Panc1 (cell line): ENCODE measurements around the gene C2CD3. TPM values are rescaled to one million over a fixed set of nuclear protein-coding genes. Genes with fewer than 3 reads are reported as not detected.

Source experiments
- ATAC-seq: fragments of 200-7000 bp; cut with Tn5 transposase; 2 replicates; pipeline ENCODE4 v1.9.1; 2020; ENCODE audit warnings: mild to moderate bottlenecking, moderate library complexity
- BruUV-seq: library from RNA; stranded (reverse); fragments of 400-500 nt; replicated peaks from 2 replicates; lab custom pipeline; 2021; lab: Mats Ljungman, UMichigan
- CTCF ChIA-PET: fragments of 300-600 bp; sonication (Branson Sonifier 250); formaldehyde crosslinking; loops from one replicate; lab custom pipeline; 2022; ENCODE audit warnings: antibody characterized with exemption; lab: Charles Lee
- POLR2A ChIA-PET: fragments of 300-600 bp; sonication (Branson Sonifier 250); formaldehyde crosslinking; loops from one replicate; lab custom pipeline; 2022; ENCODE audit warnings: antibody characterized with exemption; lab: Charles Lee
- DNase-seq: peaks from one replicate; pipeline ENCODE4 v3.0.0-alpha.2; 2010; ENCODE audit warnings: low read depth, low spot score
- H3K27ac ChIP-seq: 2 replicates; pipeline ENCODE4 v1.5.1; 2011; ENCODE audit warnings: mild to moderate bottlenecking, low read length, inconsistent platforms
- H3K27me3 ChIP-seq: fragments of 200-500 bp; sonication (Bioruptor generic); 2 replicates; pipeline ENCODE4 v1.6.0; 2014; ENCODE audit warnings: low read length, inconsistent platforms; ENCODE audit not compliant: control insufficient read depth, insufficient read depth
- H3K36me3 ChIP-seq: fragments of 200-500 bp; sonication (Bioruptor generic); 2 replicates; pipeline ENCODE4 v1.5.1; 2014; ENCODE audit warnings: inconsistent platforms, mild to moderate bottlenecking, low read length, moderate library complexity; ENCODE audit not compliant: control insufficient read depth, insufficient read depth
- H3K4me1 ChIP-seq: 2 replicates; pipeline ENCODE4 v1.5.1; 2011; ENCODE audit warnings: inconsistent platforms, mild to moderate bottlenecking, low read length, moderate library complexity; ENCODE audit not compliant: control insufficient read depth, insufficient read depth
- H3K4me3 ChIP-seq, 2 experiments: 2 replicates each; pipeline ENCODE4 v1.5.1; 2011 to 2012; ENCODE audit warnings: low read depth in 2 of 2, low read length in 2 of 2, mild to moderate bottlenecking in 2 of 2, inconsistent platforms in 1 of 2, moderate library complexity in 1 of 2
- H3K9me3 ChIP-seq: fragments of 200-500 bp; sonication (Bioruptor generic); 2 replicates; pipeline ENCODE4 v1.5.1; 2014; ENCODE audit warnings: low read depth, mild to moderate bottlenecking, inconsistent platforms, low read length, moderate library complexity; ENCODE audit not compliant: control insufficient read depth, insufficient read depth
- CTCF ChIP-seq: fragments of 450-650 bp; IDR thresholded peaks from 2 replicates; pipeline ENCODE4 v1.5.1; 2017; ENCODE audit warnings: mild to moderate bottlenecking
- POLR2AphosphoS5 ChIP-seq: IDR thresholded peaks from 2 replicates; pipeline ENCODE4 v1.6.1; 2012; ENCODE audit warnings: mild to moderate bottlenecking, low read depth, low read length, moderate library complexity
- REST ChIP-seq, 2 experiments: IDR thresholded peaks; 2 replicates each; pipeline ENCODE4 v1.6.1; 2011 to 2012; ENCODE audit warnings: low read depth in 2 of 2, control low read depth in 1 of 2, low read length in 1 of 2, mild to moderate bottlenecking in 1 of 2, moderate library complexity in 1 of 2; ENCODE audit not compliant: insufficient read depth in 1 of 2
- SIN3A ChIP-seq: IDR thresholded peaks from 2 replicates; pipeline ENCODE4 v1.6.1; 2012; ENCODE audit warnings: low read depth, mild to moderate bottlenecking, low read length, moderate library complexity, borderline replicate concordance; ENCODE audit not compliant: insufficient read depth
- TCF7L2 ChIP-seq: IDR thresholded peaks from 2 replicates; pipeline ENCODE4 v1.6.1; 2011; ENCODE audit warnings: mild to moderate bottlenecking, low read depth, low read length, inconsistent platforms
- in situ Hi-C: cut with HindIII; loops from 2 replicates; pipeline ENCODE4 v1.10.0; 2016; ENCODE audit warnings: low sequenced_read_pairs, low pct_unique_long_range_greater_than_20kb
- intact Hi-C: fragments of 100-400 bp; cut with micrococcal nuclease; formaldehyde crosslinking; loops from one replicate; pipeline ENCODE4 v1.10.0; 2022; ENCODE audit not compliant: unreplicated experiment
- total RNA-seq: library from RNA; stranded (reverse); gene quantifications from one replicate; pipeline ENCODE4 v1.2.1, GENCODE V29; 2021; ENCODE audit not compliant: unreplicated experiment

C2CD3 gene
- total RNA-seq, 1 experiment from 2014 or later = 51.8 TPM

GRCh38 chr11:74204701-74205100, 33.9 kb upstream of the C2CD3 start:
- POLR2A ChIA-PET = no interaction called here
- intact Hi-C loops = no loop called here

GRCh38 chr11:74203966-74204365, 33.2 kb upstream of the C2CD3 start:
- in situ Hi-C loops = no loop called here
- BruUV-seq = no TSS peak
- no peak for ATAC-seq
- no peaks in the 10 kb centered on the region for H3K9me3 ChIP-seq
- no peak overlapping the region for H3K27ac ChIP-seq
- CTCF ChIA-PET = no interaction called here
- H3K4me3 ChIP-seq = no peak overlapping the region
- H3K4me1 ChIP-seq = no peaks in the 10 kb centered on the region
- peaks cover 6% of the 10 kb centered on the region for H3K36me3 ChIP-seq
- no peak for TF ChIP-seq TCF7L2
- no peak for TF ChIP-seq CTCF
- intact Hi-C loops = no loop called here
- DNase-seq = no peak
- POLR2A ChIA-PET = no interaction called here
- H3K27me3 ChIP-seq = no peaks in the 10 kb centered on the region

More at GRCh38 chr11:74204701-74205100, 33.9 kb upstream of the C2CD3 start:
- ATAC-seq = no peak
- Histone ChIP-seq H3K4me1 (no peaks in the 10 kb centered on the region), H3K9me3 (no peaks in the 10 kb centered on the region), H3K36me3 (peaks cover 12% of the 10 kb centered on the region), H3K27me3 (no peaks in the 10 kb centered on the region), H3K4me3 (no peak overlapping the region), H3K27ac (no peak overlapping the region)
- CTCF ChIA-PET = no interaction called here
- no peak for DNase-seq
- BruUV-seq = no TSS peak
- in situ Hi-C loops = no loop called here
- TF ChIP-seq TCF7L2 = no peak
- TF ChIP-seq REST (IDR thresholded peaks at IDR 0.05; ENCODE audit: insufficient read depth in 1 of 2, low read depth in 2 of 2, low read length in 1 of 2) = no peak
- no peak for TF ChIP-seq POLR2AphosphoS5
- TF ChIP-seq SIN3A = no peak
- no peak for TF ChIP-seq CTCF
